NCI-H2107 treated with DMSO at 0.1 percent for 48 hours (cell line): ENCODE results near the gene GUCY1A1.

Experiments
- DNase-seq: peaks from one replicate; lab custom pipeline; 2025; ENCODE audit not compliant: unreplicated experiment; lab: John Stamatoyannopoulos, UW

Gene GUCY1A1

DNA sequence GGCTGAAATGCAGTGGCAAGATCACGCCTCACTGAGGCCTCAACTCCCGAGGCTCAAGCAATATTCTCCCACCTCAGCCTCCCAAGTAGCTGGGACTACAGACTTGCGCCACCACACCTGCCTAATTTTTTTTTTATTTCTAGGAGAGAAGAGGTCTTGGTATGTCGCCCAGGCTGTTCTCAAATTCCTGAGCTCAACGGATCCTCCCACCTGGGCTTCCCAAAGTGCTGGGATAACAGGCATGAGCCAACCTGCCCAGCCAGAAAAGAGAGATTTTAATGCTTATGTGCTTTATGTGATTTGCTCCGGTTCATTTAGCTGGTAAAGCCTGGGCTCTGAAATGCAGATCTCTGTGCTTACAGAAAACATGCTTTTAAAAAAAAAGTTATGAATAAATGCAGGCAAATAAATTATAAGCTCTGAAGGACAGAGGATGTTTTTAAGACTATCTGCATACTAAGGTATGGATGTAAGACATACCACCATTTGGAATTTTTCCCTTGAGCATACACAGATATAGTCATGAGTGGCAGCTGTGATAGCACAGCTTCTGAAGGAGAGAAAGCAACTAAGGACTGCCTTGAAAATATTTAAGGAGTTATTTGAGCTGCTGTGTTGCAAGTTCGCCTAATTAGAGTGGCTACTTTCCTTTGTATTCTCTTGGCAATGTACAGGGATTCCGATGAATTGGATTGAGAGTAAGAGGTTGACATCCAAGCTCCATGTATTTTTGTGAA lies 106.0 kb downstream of the GUCY1A1 start:
- DNase-seq: no peak

DNA sequence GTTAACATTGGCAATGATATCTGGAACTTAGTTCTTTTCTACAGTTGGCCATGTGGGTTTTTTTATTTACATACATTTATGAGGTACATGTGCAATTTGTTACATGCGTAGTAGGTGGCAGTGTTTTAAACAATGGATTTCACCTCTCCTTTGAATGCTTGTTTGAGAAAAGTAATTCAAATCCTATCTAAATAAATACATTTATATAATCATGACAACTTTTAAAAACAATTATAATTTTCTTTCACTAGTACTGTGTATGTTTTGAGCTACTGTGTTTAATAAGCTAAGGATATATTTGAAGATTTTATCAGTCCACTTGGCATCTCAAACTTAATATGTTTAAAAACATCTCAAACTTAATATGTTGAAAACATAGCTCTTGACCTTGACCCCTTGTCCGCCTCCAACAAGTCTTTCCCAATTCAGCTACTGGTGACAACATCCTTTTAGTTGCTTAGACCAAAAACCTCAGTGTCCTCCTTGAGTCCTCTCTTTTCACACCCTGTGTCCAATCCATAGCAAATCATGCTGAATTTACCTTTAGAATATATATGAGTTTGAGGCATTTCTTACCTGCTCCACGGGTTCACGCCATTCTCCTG lies 106.7 kb downstream of the GUCY1A1 start:
- no peak for DNase-seq

- DNase-seq: no peak
These were observed 107.4 kb downstream of the GUCY1A1 start for GRCh38 chr4:155774033-155774432.

GRCh38 chr4:155777971-155778735 lies 111.5 kb downstream of the GUCY1A1 start:
- DNase-seq: no peak

- no peak for DNase-seq
These were observed 114.1 kb downstream of the GUCY1A1 start for GRCh38 chr4:155780775-155781174.

- DNase-seq: no peak
These were observed 114.7 kb downstream of the GUCY1A1 start for GRCh38 chr4:155781249-155781831.
